IMR-90 (cell line): Measurements from ENCODE around the gene TMEM233. TPM values are rescaled to one million over a fixed set of nuclear protein-coding genes. Genes with fewer than 3 reads are reported as not detected.

Experiments used
- ATAC-seq: fragments of 200-7000 bp; cut with Tn5 transposase; 2 replicates; pipeline ENCODE4 v1.9.1; 2020; ENCODE audit warnings: low read depth, mild to moderate bottlenecking, moderate library complexity
- BruUV-seq: library from RNA; stranded (reverse); fragments of 400-500 nt; replicated peaks from 2 replicates; lab custom pipeline; 2021; lab: Mats Ljungman, UMichigan
- CTCF ChIA-PET: fragments of 300-600 bp; formaldehyde crosslinking; extraction: SDS; loops from one replicate; lab custom pipeline; 2021; ENCODE audit warnings: antibody characterized with exemption; lab: Yijun Ruan, JAX
- POLR2A ChIA-PET: fragments of 300-600 bp; sonication (Branson Sonifier 250); formaldehyde crosslinking; loops from one replicate; lab custom pipeline; 2022; ENCODE audit warnings: antibody characterized with exemption; ENCODE audit not compliant: unreplicated experiment; lab: Charles Lee
- DNase-seq: peaks from one replicate; pipeline ENCODE4 v3.0.0; 2013
- H2AFZ ChIP-seq: replicated peaks from 2 replicates; pipeline ENCODE3; 2013; ENCODE audit warnings: low read length, mild to moderate bottlenecking; ENCODE audit not compliant: poor library complexity
- H2AK5ac ChIP-seq: 2 replicates; pipeline ENCODE4 v1.6.1; 2013; ENCODE audit warnings: low read depth, low read length, inconsistent platforms
- H2AK9ac ChIP-seq: replicated peaks from 2 replicates; pipeline ENCODE3; 2013; ENCODE audit warnings: mild to moderate bottlenecking, low read depth, low read length, moderate library complexity; ENCODE audit not compliant: poor library complexity
- H2BK120ac ChIP-seq: 2 replicates; pipeline ENCODE4 v1.6.1; 2013; ENCODE audit warnings: low read depth, low read length, inconsistent platforms
- H2BK15ac ChIP-seq: 3 replicates; pipeline ENCODE4 v1.6.1; 2013; ENCODE audit warnings: low read depth, low read length, inconsistent platforms
- H2BK20ac ChIP-seq: 2 replicates; pipeline ENCODE4 v1.6.1; 2013; ENCODE audit warnings: low read depth, mild to moderate bottlenecking, inconsistent platforms, low read length, moderate library complexity
- H2BK5ac ChIP-seq: 2 replicates; pipeline ENCODE4 v1.6.1; 2013; ENCODE audit warnings: mild to moderate bottlenecking, low read depth, low read length, inconsistent platforms; ENCODE audit not compliant: poor library complexity, severe bottlenecking
- H3K14ac ChIP-seq: replicated peaks from 2 replicates; pipeline ENCODE4 v1.6.1; 2013; ENCODE audit warnings: low read depth, low read length, inconsistent platforms
- H3K18ac ChIP-seq: 2 replicates; pipeline ENCODE4 v1.6.1; 2013; ENCODE audit warnings: low read depth, low read length, control low read depth
- H3K23ac ChIP-seq: 2 replicates; pipeline ENCODE4 v1.6.1; 2013; ENCODE audit warnings: low read depth, low read length, inconsistent platforms
- H3K27ac ChIP-seq: 2 replicates; pipeline ENCODE4 v1.5.1; 2013; ENCODE audit warnings: mild to moderate bottlenecking, control low read depth, low read length; ENCODE audit not compliant: insufficient read depth
- H3K27me3 ChIP-seq: 2 replicates; pipeline ENCODE4 v1.6.1; 2013; ENCODE audit warnings: low read length; ENCODE audit not compliant: control insufficient read depth, insufficient read depth
- H3K36me3 ChIP-seq: 2 replicates; pipeline ENCODE4 v1.6.1; 2013; ENCODE audit warnings: low read length, mixed read lengths; ENCODE audit not compliant: control insufficient read depth, insufficient read depth
- H3K4ac ChIP-seq: 2 replicates; pipeline ENCODE4 v1.6.1; 2013; ENCODE audit warnings: low read depth, low read length, inconsistent platforms
- H3K4me1 ChIP-seq: 2 replicates; pipeline ENCODE4 v1.6.1; 2013; ENCODE audit warnings: low read length, mixed read lengths; ENCODE audit not compliant: control insufficient read depth, insufficient read depth
- H3K4me2 ChIP-seq: 2 replicates; pipeline ENCODE4 v1.6.1; 2013; ENCODE audit warnings: low read depth, mild to moderate bottlenecking, control low read depth, low read length, moderate library complexity
- H3K4me3 ChIP-seq: 2 replicates; pipeline ENCODE4 v1.5.1; 2013; ENCODE audit warnings: low read depth, mild to moderate bottlenecking, control low read depth, low read length, moderate library complexity; ENCODE audit not compliant: insufficient read depth
- H3K56ac ChIP-seq: 2 replicates; pipeline ENCODE4 v1.6.1; 2013; ENCODE audit warnings: low read length, inconsistent platforms; ENCODE audit not compliant: insufficient read depth; ENCODE audit errors: extremely low read depth
- H3K79me1 ChIP-seq, 2 experiments: 2 replicates each; pipeline ENCODE4 v1.6.1; 2013; ENCODE audit warnings: low read length in 2 of 2, inconsistent platforms in 1 of 2, low read depth in 1 of 2
- H3K9ac ChIP-seq: 2 replicates; pipeline ENCODE4 v1.6.1; 2013; ENCODE audit warnings: low read depth, low read length, control low read depth
- H3K9me1 ChIP-seq: 2 replicates; pipeline ENCODE4 v1.6.1; 2013; ENCODE audit warnings: low read length, inconsistent platforms; ENCODE audit not compliant: insufficient read depth
- H3K9me3 ChIP-seq: 2 replicates; pipeline ENCODE4 v1.6.1; 2013; ENCODE audit warnings: low read length; ENCODE audit not compliant: control insufficient read depth, insufficient read depth
- H4K20me1 ChIP-seq: 2 replicates; pipeline ENCODE4 v1.6.1; 2013; ENCODE audit warnings: low read length, inconsistent platforms; ENCODE audit not compliant: insufficient read depth
- H4K5ac ChIP-seq: 2 replicates; pipeline ENCODE4 v1.6.1; 2013; ENCODE audit warnings: mild to moderate bottlenecking, low read depth, low read length, control low read depth
- H4K8ac ChIP-seq, 2 experiments: 2 replicates each; pipeline ENCODE4 v1.6.1; 2013; ENCODE audit warnings: low read depth in 2 of 2, low read length in 2 of 2, control low read depth in 1 of 2, inconsistent platforms in 1 of 2
- H4K91ac ChIP-seq: 2 replicates; pipeline ENCODE4 v1.6.1; 2013; ENCODE audit warnings: low read depth, low read length, inconsistent platforms; ENCODE audit not compliant: insufficient read depth
- BHLHE40 ChIP-seq: fragments of 150-350 bp; IDR thresholded peaks from 2 replicates; pipeline ENCODE4 v1.6.1; 2016; ENCODE audit warnings: mild to moderate bottlenecking, low read depth, low read length
- FOS ChIP-seq: fragments of 150-350 bp; IDR thresholded peaks from 2 replicates; pipeline ENCODE4 v1.6.1; 2016; ENCODE audit warnings: low read depth, low read length
- MAZ ChIP-seq: IDR thresholded peaks from 2 replicates; pipeline ENCODE4 v1.6.1; 2012; ENCODE audit warnings: low read depth, mild to moderate bottlenecking, low read length, improper control_type of control experiment, moderate library complexity, borderline replicate concordance
- MXI1 ChIP-seq: IDR thresholded peaks from 2 replicates; pipeline ENCODE4 v1.6.1; 2012; ENCODE audit warnings: low read depth, mild to moderate bottlenecking, low read length, moderate library complexity, borderline replicate concordance
- NFE2L2 ChIP-seq: fragments of 150-350 bp; IDR thresholded peaks from 2 replicates; pipeline ENCODE4 v1.6.1; 2016; ENCODE audit warnings: low read depth, mild to moderate bottlenecking, low read length
- POLR2A ChIP-seq: IDR thresholded peaks from 2 replicates; pipeline ENCODE4 v1.6.1; 2012; ENCODE audit warnings: mild to moderate bottlenecking, low read depth, low read length
- RAD21 ChIP-seq: IDR thresholded peaks from 2 replicates; pipeline ENCODE4 v1.6.1; 2012; ENCODE audit warnings: low read length, improper control_type of control experiment
- WGBS, 2 experiments: methylation state at CpG; one replicate each; pipeline versions ENCODE4 v1.1.5 to v1.1.7; 2013; ENCODE audit warnings: missing lambda C conversion rate in 2 of 2; ENCODE audit not compliant: insufficient read length in 1 of 2; ENCODE audit errors: extremely low coverage in 2 of 2; 5-methylcytosine and 5-hydroxymethylcytosine counted together
- dilution Hi-C: fragments of 300-500 bp; cut with HindIII; formaldehyde crosslinking; loops from one replicate; pipeline ENCODE4 v1.14.3; 2018; ENCODE audit warnings: low sequenced_read_pairs; ENCODE audit not compliant: unreplicated experiment
- in situ Hi-C: fragments of 300-500 bp; cut with MboI; formaldehyde crosslinking; loops from 3 replicates; pipeline ENCODE4 v1.14.3; 2019; ENCODE audit warnings: low sequenced_read_pairs, inconsistent platforms, mixed read lengths
- intact Hi-C: fragments of 100-400 bp; cut with micrococcal nuclease; formaldehyde crosslinking; loops from 2 replicates; pipeline ENCODE4 v1.10.0; 2022
- polyA plus RNA-seq, 3 experiments: library from polyadenylated mRNA; depleted of rRNA; stranded (reverse); fragments of >200 nt; gene quantifications; 2 replicates each; pipeline ENCODE4 v1.2.3, GENCODE V29; 2012; ENCODE audit warnings: low replicate concordance in 1 of 3
- total RNA-seq: library from RNA; depleted of rRNA; stranded (reverse); fragments of >200 nt; gene quantifications from 2 replicates; pipeline ENCODE4 v1.2.3, GENCODE V29; 2012
- TF ChIP-seq, protein P1 (sequence below): conservative IDR thresholded peaks from 2 replicates; pipeline ENCODE4 v1.5.1; 2012; ENCODE audit warnings: mild to moderate bottlenecking, low read depth, low read length, improper control_type of control experiment
- TF ChIP-seq, protein P2 (sequence below): fragments of 150-350 bp; IDR thresholded peaks from 2 replicates; pipeline ENCODE4 v1.6.1; 2017; ENCODE audit warnings: mild to moderate bottlenecking, antibody characterized with exemption, low read length, low read depth

TMEM233 gene
- total and polyA plus RNA-seq, 2 of the 4 experiments (the other 2 are of a cell fraction), result not detected

DNA sequence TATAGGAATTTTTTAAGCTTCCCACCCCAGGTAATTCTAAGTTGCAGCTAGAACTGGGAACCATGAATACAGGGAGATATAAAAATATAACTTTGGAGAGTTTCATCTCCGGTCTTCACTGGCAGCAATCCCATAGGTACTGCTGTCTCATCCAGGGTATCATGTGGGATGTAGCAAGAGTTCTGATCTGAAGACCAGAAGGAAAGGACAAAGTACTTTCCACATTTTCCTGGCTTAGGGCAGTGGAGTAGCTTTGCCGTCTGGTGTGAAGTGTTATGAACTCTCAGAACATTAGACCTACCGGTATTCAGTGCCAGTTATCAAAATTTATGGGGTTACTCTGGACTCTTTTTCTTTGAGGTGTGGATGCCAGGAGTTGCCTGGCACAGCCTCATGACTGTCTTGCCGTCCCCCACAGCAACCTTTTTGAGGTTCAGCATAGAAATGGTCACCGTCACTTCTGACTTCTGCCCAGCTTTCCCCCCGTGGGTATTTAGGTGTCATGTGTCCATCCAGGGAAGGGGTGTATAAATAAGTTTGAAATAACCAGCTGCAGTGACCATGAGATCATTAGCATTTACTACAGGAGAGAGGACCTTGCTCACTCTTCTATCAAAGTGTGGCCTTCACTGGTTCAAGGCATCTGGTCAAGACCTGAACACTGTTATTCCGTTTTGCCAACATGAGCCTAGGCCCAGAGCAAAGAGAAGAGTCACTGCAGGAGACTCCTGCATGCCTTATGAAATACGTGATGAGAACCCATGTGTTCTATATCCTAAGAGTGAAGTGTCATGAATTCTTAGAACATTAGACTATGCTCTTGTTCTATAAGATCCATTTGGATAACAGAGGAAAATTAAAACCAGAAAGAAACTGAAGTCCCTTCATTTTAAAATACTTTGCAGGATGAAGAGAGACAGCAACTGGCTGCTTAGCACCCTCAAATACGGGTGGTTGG, 22.2 kb downstream of the TMEM233 start:
- no peak overlapping the region for H3K9ac ChIP-seq
- no peak for ATAC-seq
- WGBS, 2 experiments, result 0% methylated on average over 1 of the region's 9 CpGs; no CpG with 5 or more reads in 1 of the 2 experiments
- H2AK5ac ChIP-seq, result no peak overlapping the region
- dilution Hi-C loops, result no loop called here
- TF ChIP-seq FOS (no peak), MAZ (no peak), MXI1 (no peak), BHLHE40 (no peak), POLR2A (no peak), NFE2L2 (no peak), RAD21 (no peak)
- TF ChIP-seq, protein P1, sequence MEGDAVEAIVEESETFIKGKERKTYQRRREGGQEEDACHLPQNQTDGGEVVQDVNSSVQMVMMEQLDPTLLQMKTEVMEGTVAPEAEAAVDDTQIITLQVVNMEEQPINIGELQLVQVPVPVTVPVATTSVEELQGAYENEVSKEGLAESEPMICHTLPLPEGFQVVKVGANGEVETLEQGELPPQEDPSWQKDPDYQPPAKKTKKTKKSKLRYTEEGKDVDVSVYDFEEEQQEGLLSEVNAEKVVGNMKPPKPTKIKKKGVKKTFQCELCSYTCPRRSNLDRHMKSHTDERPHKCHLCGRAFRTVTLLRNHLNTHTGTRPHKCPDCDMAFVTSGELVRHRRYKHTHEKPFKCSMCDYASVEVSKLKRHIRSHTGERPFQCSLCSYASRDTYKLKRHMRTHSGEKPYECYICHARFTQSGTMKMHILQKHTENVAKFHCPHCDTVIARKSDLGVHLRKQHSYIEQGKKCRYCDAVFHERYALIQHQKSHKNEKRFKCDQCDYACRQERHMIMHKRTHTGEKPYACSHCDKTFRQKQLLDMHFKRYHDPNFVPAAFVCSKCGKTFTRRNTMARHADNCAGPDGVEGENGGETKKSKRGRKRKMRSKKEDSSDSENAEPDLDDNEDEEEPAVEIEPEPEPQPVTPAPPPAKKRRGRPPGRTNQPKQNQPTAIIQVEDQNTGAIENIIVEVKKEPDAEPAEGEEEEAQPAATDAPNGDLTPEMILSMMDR, result no peak
- TF ChIP-seq, protein P2, sequence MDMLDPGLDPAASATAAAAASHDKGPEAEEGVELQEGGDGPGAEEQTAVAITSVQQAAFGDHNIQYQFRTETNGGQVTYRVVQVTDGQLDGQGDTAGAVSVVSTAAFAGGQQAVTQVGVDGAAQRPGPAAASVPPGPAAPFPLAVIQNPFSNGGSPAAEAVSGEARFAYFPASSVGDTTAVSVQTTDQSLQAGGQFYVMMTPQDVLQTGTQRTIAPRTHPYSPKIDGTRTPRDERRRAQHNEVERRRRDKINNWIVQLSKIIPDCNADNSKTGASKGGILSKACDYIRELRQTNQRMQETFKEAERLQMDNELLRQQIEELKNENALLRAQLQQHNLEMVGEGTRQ, result no peak
- H3K9me3 ChIP-seq, result no peaks in the 10 kb centered on the region
- no peak overlapping the region for H3K56ac ChIP-seq
- no peak overlapping the region for H3K4me2 ChIP-seq
- intact Hi-C loops, result no loop called here
- ChIA-PET POLR2A (no interaction called here), CTCF (no interaction called here)
- H2BK20ac ChIP-seq, result no peak overlapping the region
- in situ Hi-C loops, result no loop called here
- H2AFZ ChIP-seq, result no peak overlapping the region
- H3K14ac ChIP-seq, result no peak overlapping the region
- H2AK9ac ChIP-seq, result no peak overlapping the region
- H3K27ac ChIP-seq, result no peak overlapping the region
- no peak for DNase-seq
- no peak overlapping the region for H3K4ac ChIP-seq
- H2BK5ac ChIP-seq, result no peak overlapping the region
- no peaks in the 10 kb centered on the region for H4K20me1 ChIP-seq
- H3K9me1 ChIP-seq, result no peaks in the 10 kb centered on the region
- H2BK120ac ChIP-seq, result no peak overlapping the region
- no peak overlapping the region for H4K91ac ChIP-seq
- H3K18ac ChIP-seq, result no peak overlapping the region
- H3K79me1 ChIP-seq, result no peaks in the 10 kb centered on the region
- H3K4me3 ChIP-seq, result no peak overlapping the region
- BruUV-seq, result no TSS peak
- H3K27me3 ChIP-seq, result no peaks in the 10 kb centered on the region
- H3K36me3 ChIP-seq, result no peaks in the 10 kb centered on the region
- H3K4me1 ChIP-seq, result no peaks in the 10 kb centered on the region
- H2BK15ac ChIP-seq, result no peak overlapping the region
- H4K5ac ChIP-seq, result no peak overlapping the region
- H4K8ac ChIP-seq, result no peak overlapping the region
- H3K23ac ChIP-seq, result no peak overlapping the region
